NB4 (cell line): Measurements from ENCODE around the gene SLCO2A1.

Experiments
- CTCF ChIP-seq: IDR thresholded peaks from one replicate; pipeline ENCODE4 v1.5.1; 2012; ENCODE audit warnings: low read depth, low read length
- MAX ChIP-seq: IDR thresholded peaks from 2 replicates; pipeline ENCODE4 v1.6.1; 2011; ENCODE audit warnings: low read depth, low read length
- POLR2A ChIP-seq: IDR thresholded peaks from 2 replicates; pipeline ENCODE4 v1.6.1; 2011; ENCODE audit warnings: mild to moderate bottlenecking; ENCODE audit not compliant: insufficient read length; ENCODE audit errors: extremely low read depth

GRCh38 chr3:133996996-133997395, 32.7 kb downstream of the SLCO2A1 start:
- no peak for TF ChIP-seq CTCF
- no peak for TF ChIP-seq POLR2A
- TF ChIP-seq MAX = no peak
